B cell (primary cell): ENCODE measurements around the gene FMNL2. TPM values are rescaled to one million over a fixed set of nuclear protein-coding genes. Genes with fewer than 3 reads are reported as not detected.

Experiments
- ATAC-seq: fragments of 200-7000 bp; cut with Tn5 transposase; one replicate; pipeline ENCODE4 v1.10.0; 2021; ENCODE audit warnings: low read depth, mild to moderate bottlenecking, moderate number of reproducible peaks, moderate library complexity
- CTCF ChIA-PET: fragments of 350-600 bp; sonication (Branson Sonifier 250); formaldehyde crosslinking; loops from one replicate; lab custom pipeline; 2021; ENCODE audit warnings: antibody characterized with exemption, inconsistent platforms; lab: Charles Lee
- POLR2A ChIA-PET: fragments of 350-600 bp; sonication (Branson Sonifier 250); formaldehyde crosslinking; loops from one replicate; lab custom pipeline; 2021; ENCODE audit warnings: antibody characterized with exemption; lab: Charles Lee
- DNase-seq: peaks from one replicate; pipeline ENCODE4 v3.0.0; 2013
- H2AFZ ChIP-seq: 2 replicates; pipeline ENCODE4 v1.6.1; 2012; ENCODE audit warnings: mild to moderate bottlenecking, low read depth, low read length; ENCODE audit not compliant: insufficient read depth, poor library complexity, severe bottlenecking
- H3K27ac ChIP-seq, 2 donors: 1 replicate in 1 of 2; 2 replicates in 1 of 2; pipeline ENCODE4 v1.5.1; 2012 to 2013; ENCODE audit warnings: low read length in 2 of 2, mild to moderate bottlenecking in 2 of 2, moderate library complexity in 1 of 2
- H3K27me3 ChIP-seq, 4 experiments: fragments of 200-600 bp in 1 of 4; sonication (generic) in 1 of 4; replicated peaks in 1 of 4; 1 replicate in 2 of 4; 2 replicates in 2 of 4; pipeline versions ENCODE4 v1.6.1 to v1.7.0; 2013 to 2016; ENCODE audit warnings: low read length in 3 of 4, mild to moderate bottlenecking in 2 of 4, mixed read lengths in 1 of 4, moderate library complexity in 1 of 4; ENCODE audit not compliant: insufficient read depth in 4 of 4, control insufficient read depth in 3 of 4; ENCODE audit errors: control extremely low read depth in 1 of 4
- H3K36me3 ChIP-seq, 2 experiments: replicated peaks in 1 of 2; 1 replicate in 1 of 2; 2 replicates in 1 of 2; pipeline versions ENCODE4 v1.6.1 to v1.7.1; 2013; ENCODE audit warnings: low read length in 1 of 2; ENCODE audit not compliant: insufficient read depth in 2 of 2, control insufficient read depth in 1 of 2; ENCODE audit errors: control extremely low read depth in 1 of 2, extremely low read depth in 1 of 2
- H3K4me1 ChIP-seq, 2 donors: fragments of 200-600 bp in 1 of 2; sonication (generic) in 1 of 2; 1 replicate in 1 of 2; 2 replicates in 1 of 2; pipeline versions ENCODE4 v1.5.1 to v1.6.1; 2013 to 2017; ENCODE audit warnings: low read length in 2 of 2; ENCODE audit not compliant: control insufficient read depth in 2 of 2, insufficient read depth in 2 of 2
- H3K4me2 ChIP-seq: replicated peaks from 2 replicates; pipeline ENCODE3; 2012; ENCODE audit warnings: mild to moderate bottlenecking, low read depth, low read length; ENCODE audit not compliant: poor library complexity, severe bottlenecking
- H3K4me3 ChIP-seq, 5 experiments: fragments of 200-600 bp in 1 of 5; sonication (generic) in 1 of 5; 1 replicate in 3 of 5; 2 replicates in 2 of 5; pipeline versions ENCODE4 v1.5.1 to v1.7.0; 2011 to 2016; ENCODE audit warnings: low read length in 4 of 5, mild to moderate bottlenecking in 4 of 5, low read depth in 2 of 5, control low read depth in 1 of 5, moderate library complexity in 1 of 5; ENCODE audit not compliant: insufficient read depth in 1 of 5; ENCODE audit errors: control extremely low read depth in 1 of 5, extremely low read depth in 1 of 5
- H3K79me2 ChIP-seq: fragments of 200-600 bp; sonication (generic); one replicate; pipeline ENCODE4 v1.6.0; 2016; ENCODE audit warnings: low read length; ENCODE audit not compliant: control insufficient read depth, insufficient read depth
- H3K9ac ChIP-seq: fragments of 200-600 bp; sonication (generic); 2 replicates; pipeline ENCODE4 v1.6.1; 2017; ENCODE audit warnings: mild to moderate bottlenecking, low read length, moderate library complexity
- H3K9me3 ChIP-seq, 3 donors: one replicate each; pipeline versions ENCODE4 v1.6.1 to v1.7.1; 2013; ENCODE audit warnings: low read length in 2 of 3; ENCODE audit not compliant: control insufficient read depth in 2 of 3, insufficient read depth in 1 of 3; ENCODE audit errors: control extremely low read depth in 1 of 3
- H4K20me1 ChIP-seq: 2 replicates; pipeline ENCODE4 v1.6.0; 2012; ENCODE audit warnings: mild to moderate bottlenecking, low read length; ENCODE audit not compliant: insufficient read depth, control insufficient read depth, poor library complexity, severe bottlenecking
- H3K27ac Mint-ChIP-seq: one replicate; pipeline ENCODE4 v1.8.0; 2021; ENCODE audit warnings: mixed read lengths
- H3K27me3 Mint-ChIP-seq: one replicate; pipeline ENCODE4 v1.8.0; 2021; ENCODE audit warnings: mixed read lengths
- H3K4me1 Mint-ChIP-seq: one replicate; pipeline ENCODE4 v1.8.0; 2021; ENCODE audit warnings: mixed read lengths
- H3K4me3 Mint-ChIP-seq: one replicate; pipeline ENCODE4 v1.8.0; 2021; ENCODE audit warnings: mixed read lengths
- H3K9me3 Mint-ChIP-seq: one replicate; pipeline ENCODE4 v1.8.0; 2022; ENCODE audit warnings: mixed read lengths; ENCODE audit not compliant: insufficient read depth
- EZH2 ChIP-seq: IDR thresholded peaks from 2 replicates; pipeline ENCODE4 v1.6.1; 2012; ENCODE audit warnings: borderline replicate concordance, low read depth, mild to moderate bottlenecking, moderate library complexity, low read length; ENCODE audit not compliant: insufficient read depth, poor library complexity, severe bottlenecking
- WGBS: methylation state at CpG from one replicate; pipeline ENCODE4 v1.1.5; 2013; ENCODE audit warnings: missing lambda C conversion rate; ENCODE audit not compliant: insufficient coverage; 5-methylcytosine and 5-hydroxymethylcytosine counted together
- intact Hi-C: fragments of 100-400 bp; cut with micrococcal nuclease; formaldehyde crosslinking; loops from one replicate; pipeline ENCODE4 v1.10.0; 2022
- polyA plus RNA-seq: library from polyadenylated mRNA; depleted of rRNA; stranded (reverse); fragments of >200 nt; gene quantifications from 2 replicates; pipeline ENCODE4 v1.2.3, GENCODE V29; 2012
- total RNA-seq, 2 donors: library from RNA; stranded (reverse); fragments of 120-200 nt in 1 of 2; gene quantifications; 1 replicate in 1 of 2; 2 replicates in 1 of 2; pipeline versions ENCODE4 v1.2.3 to v1.2.4, GENCODE V29; 2013 to 2022
- TF ChIP-seq, protein P1 (sequence below): fragments of 200-600 bp; IDR thresholded peaks from one replicate; pipeline ENCODE4 v1.8.0; 2022; ENCODE audit warnings: antibody characterized with exemption, mild to moderate bottlenecking

FMNL2 gene
- total and polyA plus RNA-seq, 2 donors (not counting 1 experiment from before 2014, with no cell fraction given) = 0.73 to 8.8 TPM

- Mint-ChIP-seq H3K9me3 (no peaks in the 10 kb centered on the region), H3K27ac (no peak overlapping the region), H3K4me3 (no peak overlapping the region), H3K4me1 (peaks cover 4% of the 10 kb centered on the region), H3K27me3 (no peaks in the 10 kb centered on the region)
- ChIA-PET POLR2A (no interaction called here), CTCF (interaction anchor here (1.0 kb wide), 1 partner anchor 259 kb away, joined by 3 read pairs; no protein-coding TSS in a partner anchor)
- no peak overlapping the region for H3K4me3 ChIP-seq
- TF ChIP-seq, protein P1, sequence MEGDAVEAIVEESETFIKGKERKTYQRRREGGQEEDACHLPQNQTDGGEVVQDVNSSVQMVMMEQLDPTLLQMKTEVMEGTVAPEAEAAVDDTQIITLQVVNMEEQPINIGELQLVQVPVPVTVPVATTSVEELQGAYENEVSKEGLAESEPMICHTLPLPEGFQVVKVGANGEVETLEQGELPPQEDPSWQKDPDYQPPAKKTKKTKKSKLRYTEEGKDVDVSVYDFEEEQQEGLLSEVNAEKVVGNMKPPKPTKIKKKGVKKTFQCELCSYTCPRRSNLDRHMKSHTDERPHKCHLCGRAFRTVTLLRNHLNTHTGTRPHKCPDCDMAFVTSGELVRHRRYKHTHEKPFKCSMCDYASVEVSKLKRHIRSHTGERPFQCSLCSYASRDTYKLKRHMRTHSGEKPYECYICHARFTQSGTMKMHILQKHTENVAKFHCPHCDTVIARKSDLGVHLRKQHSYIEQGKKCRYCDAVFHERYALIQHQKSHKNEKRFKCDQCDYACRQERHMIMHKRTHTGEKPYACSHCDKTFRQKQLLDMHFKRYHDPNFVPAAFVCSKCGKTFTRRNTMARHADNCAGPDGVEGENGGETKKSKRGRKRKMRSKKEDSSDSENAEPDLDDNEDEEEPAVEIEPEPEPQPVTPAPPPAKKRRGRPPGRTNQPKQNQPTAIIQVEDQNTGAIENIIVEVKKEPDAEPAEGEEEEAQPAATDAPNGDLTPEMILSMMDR = no peak
- no peak for TF ChIP-seq EZH2
- ATAC-seq = no peak
- no peaks in the 10 kb centered on the region for H3K36me3 ChIP-seq
- no peaks in the 10 kb centered on the region for H3K9me3 ChIP-seq
- no peaks in the 10 kb centered on the region for H3K27me3 ChIP-seq
- no peaks in the 10 kb centered on the region for H3K79me2 ChIP-seq
- no CpG with 5 or more reads among the region's 2 CpGs for WGBS
- no peak overlapping the region for H3K27ac ChIP-seq
- no peak overlapping the region for H3K9ac ChIP-seq
- H3K4me2 ChIP-seq = no peak overlapping the region
- intact Hi-C loops = no loop called here
- no peaks in the 10 kb centered on the region for H3K4me1 ChIP-seq
- no peaks in the 10 kb centered on the region for H4K20me1 ChIP-seq
- DNase-seq = no peak
- H2AFZ ChIP-seq = no peak overlapping the region
Observed at GRCh38 chr2:152376385-152376784, 41.4 kb downstream of the FMNL2 start.

DNA sequence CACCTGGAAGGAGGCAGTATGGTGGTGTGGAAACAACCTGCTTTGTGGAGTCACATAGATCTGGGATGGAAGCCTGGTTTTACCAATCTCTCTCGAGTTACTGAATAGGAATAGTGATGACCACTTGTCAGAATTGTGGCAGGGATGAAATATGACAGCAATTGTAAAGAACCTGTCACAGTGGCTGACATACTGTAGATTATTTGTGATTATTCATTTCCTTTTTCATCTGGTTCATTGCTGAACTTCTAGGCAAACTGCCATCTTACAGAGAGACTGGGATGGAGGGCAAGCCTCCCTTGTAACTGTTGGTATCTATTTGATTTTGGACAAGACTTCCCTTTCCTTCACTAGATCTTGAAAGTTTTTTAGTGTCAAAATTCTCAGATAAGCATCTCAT is 42.0 kb downstream of the FMNL2 start:
- Histone ChIP-seq H3K4me2 (no peak overlapping the region), H3K27me3 (no peaks in the 10 kb centered on the region), H3K27ac (no peak overlapping the region), H3K79me2 (no peaks in the 10 kb centered on the region), H3K4me1 (no peaks in the 10 kb centered on the region), H3K36me3 (no peaks in the 10 kb centered on the region), H3K4me3 (no peak overlapping the region), H4K20me1 (no peaks in the 10 kb centered on the region), H2AFZ (no peak overlapping the region), H3K9me3 (no peaks in the 10 kb centered on the region), H3K9ac (no peak overlapping the region)
- Mint-ChIP-seq H3K4me3 (no peak overlapping the region), H3K27ac (no peak overlapping the region), H3K4me1 (peaks cover 4% of the 10 kb centered on the region), H3K9me3 (no peaks in the 10 kb centered on the region), H3K27me3 (no peaks in the 10 kb centered on the region)
- TF ChIP-seq, protein P1 = no peak
- TF ChIP-seq EZH2 = no peak
- DNase-seq = no peak
- intact Hi-C loops = no loop called here
- WGBS = no CpG with 5 or more reads among the region's 1 CpG
- ChIA-PET POLR2A (no interaction called here), CTCF (no interaction called here)
- no peak for ATAC-seq
